IPS-NIHi11 (cell line): ENCODE measurements around the gene CMBL.
"Not testable (repeated sequence)": the region's sequence is repeated elsewhere in the genome, so short reads cannot be mapped to it uniquely, and the experiment has no call there.

Experiments
- DNase-seq: peaks from one replicate; pipeline ENCODE4 v3.0.0; 2012; ENCODE audit warnings: mixed read lengths, low spot score

Gene CMBL

GRCh38 chr5:10257870-10258269, 49.8 kb downstream of the CMBL start:
- no peak for DNase-seq

- no peak for DNase-seq
Measured at GRCh38 chr5:10254686-10255085, 53.0 kb downstream of the CMBL start.

GRCh38 chr5:10253390-10253789, 54.3 kb downstream of the CMBL start:
- DNase-seq: no peak

- DNase-seq: no peak
Measured at GRCh38 chr5:10251405-10251804, 56.3 kb downstream of the CMBL start.

GRCh38 chr5:10250806-10251276, 56.9 kb downstream of the CMBL start:
- DNase-seq: no peak

- DNase-seq: peak; percentile 94
Measured at GRCh38 chr5:10249948-10250805, 57.5 kb downstream of the CMBL start, which contains the start of gene CCT5. Gene CCT5, plus strand, starts transcription at chr5:10250280. Its CDS starts 61 bp downstream, at chr5:10250341.

- DNase-seq: no peak
Measured at GRCh38 chr5:10248378-10249260, 59.1 kb downstream of the CMBL start.

GRCh38 chr5:10247217-10247616, 60.5 kb downstream of the CMBL start:
- not testable (repeated sequence) for DNase-seq

- no peak for DNase-seq
Measured at GRCh38 chr5:10246761-10247160, 60.9 kb downstream of the CMBL start.

GRCh38 chr5:10244342-10244944, 63.3 kb downstream of the CMBL start:
- no peak for DNase-seq

GRCh38 chr5:10243660-10244240, 64.0 kb downstream of the CMBL start:
- DNase-seq: no peak

GRCh38 chr5:10235350-10235749, 72.4 kb downstream of the CMBL start:
- no peak for DNase-seq

- DNase-seq: peak; percentile 39
Measured at GRCh38 chr5:10233505-10233904, 74.2 kb downstream of the CMBL start.

GRCh38 chr5:10233011-10233410, 74.7 kb downstream of the CMBL start:
- no peak for DNase-seq

- no peak for DNase-seq
Measured at GRCh38 chr5:10232386-10232785, 75.3 kb downstream of the CMBL start.

- no peak for DNase-seq
Measured at GRCh38 chr5:10229306-10230048, 78.2 kb downstream of the CMBL start.

- no peak for DNase-seq
Measured at GRCh38 chr5:10228288-10228687, 79.4 kb downstream of the CMBL start.
